OCI-LY7 (cell line): ENCODE data around the gene HRH1.

Source experiments
- EZH2phosphoT487 ChIP-seq: fragments of 200-600 bp; sonication (generic); IDR thresholded peaks from 2 replicates; pipeline ENCODE4 v1.6.1; 2018; ENCODE audit warnings: low read depth, borderline replicate concordance, mild to moderate bottlenecking, mixed run types, antibody characterized with exemption, low read length, moderate library complexity, mixed read lengths
- TF ChIP-seq, protein P1 (sequence below): fragments of 200-600 bp; sonication (generic); conservative IDR thresholded peaks from 2 replicates; pipeline ENCODE4 v1.5.1; 2014; ENCODE audit warnings: mild to moderate bottlenecking, antibody characterized with exemption, low read length, moderate library complexity, mixed read lengths

GRCh38 chr3:11188231-11188630 is 33.9 kb downstream of the HRH1 start:
- TF ChIP-seq, protein P1, sequence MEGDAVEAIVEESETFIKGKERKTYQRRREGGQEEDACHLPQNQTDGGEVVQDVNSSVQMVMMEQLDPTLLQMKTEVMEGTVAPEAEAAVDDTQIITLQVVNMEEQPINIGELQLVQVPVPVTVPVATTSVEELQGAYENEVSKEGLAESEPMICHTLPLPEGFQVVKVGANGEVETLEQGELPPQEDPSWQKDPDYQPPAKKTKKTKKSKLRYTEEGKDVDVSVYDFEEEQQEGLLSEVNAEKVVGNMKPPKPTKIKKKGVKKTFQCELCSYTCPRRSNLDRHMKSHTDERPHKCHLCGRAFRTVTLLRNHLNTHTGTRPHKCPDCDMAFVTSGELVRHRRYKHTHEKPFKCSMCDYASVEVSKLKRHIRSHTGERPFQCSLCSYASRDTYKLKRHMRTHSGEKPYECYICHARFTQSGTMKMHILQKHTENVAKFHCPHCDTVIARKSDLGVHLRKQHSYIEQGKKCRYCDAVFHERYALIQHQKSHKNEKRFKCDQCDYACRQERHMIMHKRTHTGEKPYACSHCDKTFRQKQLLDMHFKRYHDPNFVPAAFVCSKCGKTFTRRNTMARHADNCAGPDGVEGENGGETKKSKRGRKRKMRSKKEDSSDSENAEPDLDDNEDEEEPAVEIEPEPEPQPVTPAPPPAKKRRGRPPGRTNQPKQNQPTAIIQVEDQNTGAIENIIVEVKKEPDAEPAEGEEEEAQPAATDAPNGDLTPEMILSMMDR = no peak
- no peak for TF ChIP-seq EZH2phosphoT487
